Activated naive CD4-positive, alpha-beta T cell treated with anti-CD3 and anti-CD28 coated beads, Interleukin-2, amount 10 ng/mL, durations not matched to agents 7 days and 5 days (primary cell): ENCODE data around the gene S1PR4.
A peak's percentile ranks its signal among the peaks of the same experiment; 100 is the strongest.
"Not testable (repeated sequence)": the region's sequence is repeated elsewhere in the genome, so short reads cannot be mapped to it uniquely, and the experiment has no call there.

Experiments used
- CTCF ChIA-PET: fragments of 350-600 bp; sonication (Branson Sonifier 250); formaldehyde crosslinking; loops from one replicate; lab custom pipeline; 2021; ENCODE audit warnings: antibody characterized with exemption; lab: Charles Lee
- DNase-seq: peaks from one replicate; pipeline ENCODE4 v3.0.0-alpha.2; 2020
- H3K27ac Mint-ChIP-seq: one replicate; pipeline ENCODE4 v1.8.0; 2021; ENCODE audit warnings: mild to moderate bottlenecking, moderate library complexity, mixed read lengths
- H3K27me3 Mint-ChIP-seq: one replicate; pipeline ENCODE4 v1.8.0; 2021; ENCODE audit warnings: mild to moderate bottlenecking, mixed read lengths
- H3K36me3 Mint-ChIP-seq: one replicate; pipeline ENCODE4 v1.8.0; 2021; ENCODE audit warnings: mixed read lengths
- H3K4me1 Mint-ChIP-seq: one replicate; pipeline ENCODE4 v1.8.0; 2021; ENCODE audit warnings: mixed read lengths
- H3K4me3 Mint-ChIP-seq: one replicate; pipeline ENCODE4 v1.8.0; 2021; ENCODE audit warnings: mild to moderate bottlenecking, moderate library complexity, mixed read lengths
- H3K9me3 Mint-ChIP-seq: one replicate; pipeline ENCODE4 v1.8.0; 2021; ENCODE audit warnings: mixed read lengths

Gene S1PR4

DNA sequence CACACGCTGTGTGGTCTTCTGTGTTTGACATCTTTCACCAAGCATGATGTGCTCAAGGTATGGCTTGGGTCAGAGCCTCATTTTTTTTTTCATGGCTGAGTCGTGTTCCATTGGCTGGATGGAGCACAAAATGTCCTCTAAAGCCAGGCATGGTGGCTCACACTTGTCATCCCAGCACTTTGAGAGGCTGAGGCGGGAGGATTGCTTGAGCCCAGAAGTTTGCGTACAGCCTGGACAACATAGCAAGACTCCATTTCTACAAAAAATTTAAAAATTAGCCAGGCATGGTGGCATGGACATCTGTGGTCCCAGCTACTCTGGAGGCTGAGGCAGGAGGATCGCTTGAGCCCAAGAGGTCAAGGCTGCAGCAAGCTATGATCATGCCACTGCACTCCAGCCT lies 43.0 kb downstream of the S1PR4 start:
- H3K9me3 Mint-ChIP-seq, H3K4me1 Mint-ChIP-seq, DNase-seq, CTCF ChIA-PET, H3K4me3 Mint-ChIP-seq, H3K27ac Mint-ChIP-seq, H3K36me3 Mint-ChIP-seq: not testable (repeated sequence)
- peaks cover 10% of the 10 kb centered on the region for H3K27me3 Mint-ChIP-seq

DNA sequence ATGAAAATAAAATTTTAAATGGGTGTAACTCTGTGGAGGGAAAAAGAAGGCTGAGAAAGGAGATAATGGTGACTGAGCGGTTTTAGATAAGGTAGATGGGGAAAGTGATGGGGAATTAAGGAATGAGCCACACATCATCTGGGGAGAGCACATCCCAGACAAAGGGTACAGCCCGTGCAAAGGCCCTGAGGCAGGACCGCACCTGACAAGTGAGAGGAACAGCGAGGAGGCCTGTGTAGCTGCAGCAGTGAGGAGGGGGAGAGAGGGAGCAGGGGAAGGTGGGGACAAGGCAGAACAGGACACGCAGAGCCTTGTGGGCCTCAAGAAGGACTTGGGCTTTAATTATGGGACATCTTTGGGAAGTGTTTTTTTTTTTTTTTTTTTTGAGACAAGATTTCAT lies 44.1 kb downstream of the S1PR4 start:
- H3K4me1 Mint-ChIP-seq, result no peaks in the 10 kb centered on the region
- H3K4me3 Mint-ChIP-seq, result no peak overlapping the region
- CTCF ChIA-PET, result interaction anchor here (0.7 kb wide), 1 partner anchor 80 kb away, joined by 3 read pairs; no protein-coding TSS in a partner anchor
- no peaks in the 10 kb centered on the region for H3K36me3 Mint-ChIP-seq
- peaks cover 10% of the 10 kb centered on the region for H3K27me3 Mint-ChIP-seq
- no peak for DNase-seq
- H3K27ac Mint-ChIP-seq, result no peak overlapping the region
- H3K9me3 Mint-ChIP-seq, result no peaks in the 10 kb centered on the region

GRCh38 chr19:3224346-3225168 lies 46.0 kb downstream of the S1PR4 start, which contains the start of gene CELF5:
TSS of gene CELF5 (plus strand) at chr19:3224661. CDS start at chr19:3224740, 79 bp downstream.
- no peak within 1 kb of the TSS for H3K27ac Mint-ChIP-seq
- peak; percentile 71 for DNase-seq
- no peaks in the 10 kb centered on the region for H3K9me3 Mint-ChIP-seq
- H3K27me3 Mint-ChIP-seq, result peaks cover 10% of the 10 kb centered on the region
- CTCF ChIA-PET, result interaction anchor here (0.8 to 1.3 kb wide), 3 partner anchors 17 to 80 kb away, joined by 3 read pairs; no protein-coding TSS in a partner anchor
- no peaks in the 10 kb centered on the region for H3K4me1 Mint-ChIP-seq
- H3K36me3 Mint-ChIP-seq, result no peaks in the 10 kb centered on the region
- H3K4me3 Mint-ChIP-seq, result no peak within 1 kb of the TSS

DNA sequence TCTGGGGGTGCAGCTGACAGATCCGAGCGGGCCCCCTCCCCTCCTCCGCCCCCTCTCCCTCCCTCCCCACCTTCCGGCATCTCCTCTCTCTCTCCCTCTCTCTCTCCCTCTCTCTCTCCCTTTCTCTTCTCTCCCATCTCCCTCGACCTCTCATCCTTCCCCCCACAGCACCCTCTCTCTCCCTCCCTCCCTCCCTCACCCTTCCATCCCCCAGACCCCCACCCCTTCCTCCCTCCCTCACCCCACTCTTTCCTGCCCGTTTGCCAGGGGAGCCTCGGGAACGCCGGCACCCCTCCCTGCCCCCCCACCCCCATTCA lies 46.6 kb downstream of the S1PR4 start:
- Mint-ChIP-seq H3K4me1 (no peaks in the 10 kb centered on the region), H3K27ac (no peak overlapping the region)

GRCh38 chr19:3225677-3226093 lies 47.1 kb downstream of the S1PR4 start:
- CTCF ChIA-PET, result no interaction called here

More for the DNA sequence above, 46.6 kb downstream of the S1PR4 start:
- DNase-seq, result no peak
- Mint-ChIP-seq H3K27me3 (peaks cover 10% of the 10 kb centered on the region), H3K9me3 (no peaks in the 10 kb centered on the region), H3K4me3 (no peak overlapping the region), H3K36me3 (no peaks in the 10 kb centered on the region)
- CTCF ChIA-PET, result interaction anchor here (0.8 to 1.0 kb wide), 2 partner anchors 78 to 80 kb away, joined by 3 read pairs; no protein-coding TSS in a partner anchor

GRCh38 chr19:3227054-3227626 lies 48.6 kb downstream of the S1PR4 start:
- no peak overlapping the region for H3K27ac Mint-ChIP-seq
- no peak overlapping the region for H3K4me3 Mint-ChIP-seq
- H3K36me3 Mint-ChIP-seq, result no peaks in the 10 kb centered on the region
- no peaks in the 10 kb centered on the region for H3K9me3 Mint-ChIP-seq
- CTCF ChIA-PET, result no interaction called here
- DNase-seq, result no peak
- peaks cover 6% of the 10 kb centered on the region for H3K27me3 Mint-ChIP-seq
- H3K4me1 Mint-ChIP-seq, result no peaks in the 10 kb centered on the region

More at GRCh38 chr19:3225677-3226093, 47.1 kb downstream of the S1PR4 start:
- Mint-ChIP-seq H3K9me3 (no peaks in the 10 kb centered on the region), H3K36me3 (no peaks in the 10 kb centered on the region), H3K4me3 (no peak overlapping the region), H3K4me1 (no peaks in the 10 kb centered on the region), H3K27me3 (peaks cover 10% of the 10 kb centered on the region), H3K27ac (no peak overlapping the region)
- no peak for DNase-seq

DNA sequence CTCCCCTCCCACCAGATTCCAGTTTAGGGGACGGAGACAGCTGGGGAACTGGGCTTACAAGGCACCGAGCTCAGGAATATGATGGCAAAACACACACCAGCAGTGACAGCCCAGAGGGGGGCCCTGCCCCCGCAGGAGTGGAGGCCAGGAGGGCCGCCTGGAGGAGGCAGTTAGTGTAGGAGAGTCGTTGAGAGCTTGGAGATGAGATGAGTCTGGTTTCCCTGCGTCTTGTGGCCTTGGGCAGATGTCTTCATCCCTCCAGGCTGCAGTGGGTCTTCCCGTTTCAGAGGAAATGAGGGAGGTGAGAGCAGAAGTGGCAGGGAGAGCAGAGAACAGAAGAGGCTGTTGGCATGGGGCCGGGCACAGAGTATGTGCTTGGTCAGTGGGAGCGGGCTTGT lies 50.8 kb downstream of the S1PR4 start:
- Mint-ChIP-seq H3K27ac (no peak overlapping the region), H3K9me3 (no peaks in the 10 kb centered on the region), H3K4me1 (no peaks in the 10 kb centered on the region), H3K36me3 (no peaks in the 10 kb centered on the region), H3K4me3 (no peak overlapping the region), H3K27me3 (peaks cover 4% of the 10 kb centered on the region)
- CTCF ChIA-PET, result interaction anchor here (0.9 to 1.0 kb wide), 2 partner anchors 10 to 36 kb away, joined by 3 read pairs; no protein-coding TSS in a partner anchor
- no peak for DNase-seq
